GM12801 (cell line): ENCODE results near the gene NRG4.

Experiments used
- TF ChIP-seq, protein P1 (sequence below): IDR thresholded peaks from one replicate; pipeline ENCODE4 v1.5.1; 2011; ENCODE audit warnings: control low read depth; ENCODE audit not compliant: insufficient read length; ENCODE audit errors: extremely low read depth

Gene NRG4

DNA sequence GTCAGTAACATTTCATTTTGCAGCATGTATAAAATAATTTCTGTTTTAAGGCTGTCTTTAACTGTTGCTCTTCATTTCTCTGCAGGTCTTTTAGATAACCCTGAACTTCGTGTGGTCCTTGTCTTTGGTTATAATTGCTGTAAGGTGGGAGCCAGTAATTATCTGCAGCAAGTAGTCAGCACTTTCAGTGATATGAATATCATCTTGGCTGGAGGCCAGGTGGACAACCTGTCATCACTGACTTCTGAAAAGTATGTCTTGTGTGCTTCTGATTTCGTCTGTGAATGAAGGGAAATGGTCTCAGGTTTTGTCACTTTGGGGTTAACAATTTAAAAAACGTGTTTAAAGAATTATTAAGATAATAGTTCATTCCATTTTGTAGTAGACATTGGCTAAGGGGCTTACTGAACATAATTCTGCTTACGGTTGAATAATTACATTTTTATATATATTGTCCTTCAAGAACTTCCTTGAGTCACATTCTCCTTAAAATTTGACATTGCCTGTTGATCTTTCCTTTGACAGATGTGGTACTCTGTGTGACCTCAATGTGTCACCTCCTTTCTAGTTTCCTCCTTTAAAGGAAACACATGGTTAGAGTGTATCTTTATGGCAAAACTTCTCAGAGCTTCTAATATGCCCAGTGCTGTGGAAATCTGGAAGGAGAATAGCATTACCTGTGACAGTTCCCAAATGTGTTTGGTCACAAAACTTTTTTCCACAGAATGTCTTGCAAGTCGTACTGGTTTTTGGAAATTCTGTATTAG lies 82.2 kb downstream of the NRG4 start:
- TF ChIP-seq, protein P1, sequence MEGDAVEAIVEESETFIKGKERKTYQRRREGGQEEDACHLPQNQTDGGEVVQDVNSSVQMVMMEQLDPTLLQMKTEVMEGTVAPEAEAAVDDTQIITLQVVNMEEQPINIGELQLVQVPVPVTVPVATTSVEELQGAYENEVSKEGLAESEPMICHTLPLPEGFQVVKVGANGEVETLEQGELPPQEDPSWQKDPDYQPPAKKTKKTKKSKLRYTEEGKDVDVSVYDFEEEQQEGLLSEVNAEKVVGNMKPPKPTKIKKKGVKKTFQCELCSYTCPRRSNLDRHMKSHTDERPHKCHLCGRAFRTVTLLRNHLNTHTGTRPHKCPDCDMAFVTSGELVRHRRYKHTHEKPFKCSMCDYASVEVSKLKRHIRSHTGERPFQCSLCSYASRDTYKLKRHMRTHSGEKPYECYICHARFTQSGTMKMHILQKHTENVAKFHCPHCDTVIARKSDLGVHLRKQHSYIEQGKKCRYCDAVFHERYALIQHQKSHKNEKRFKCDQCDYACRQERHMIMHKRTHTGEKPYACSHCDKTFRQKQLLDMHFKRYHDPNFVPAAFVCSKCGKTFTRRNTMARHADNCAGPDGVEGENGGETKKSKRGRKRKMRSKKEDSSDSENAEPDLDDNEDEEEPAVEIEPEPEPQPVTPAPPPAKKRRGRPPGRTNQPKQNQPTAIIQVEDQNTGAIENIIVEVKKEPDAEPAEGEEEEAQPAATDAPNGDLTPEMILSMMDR = no peak

DNA sequence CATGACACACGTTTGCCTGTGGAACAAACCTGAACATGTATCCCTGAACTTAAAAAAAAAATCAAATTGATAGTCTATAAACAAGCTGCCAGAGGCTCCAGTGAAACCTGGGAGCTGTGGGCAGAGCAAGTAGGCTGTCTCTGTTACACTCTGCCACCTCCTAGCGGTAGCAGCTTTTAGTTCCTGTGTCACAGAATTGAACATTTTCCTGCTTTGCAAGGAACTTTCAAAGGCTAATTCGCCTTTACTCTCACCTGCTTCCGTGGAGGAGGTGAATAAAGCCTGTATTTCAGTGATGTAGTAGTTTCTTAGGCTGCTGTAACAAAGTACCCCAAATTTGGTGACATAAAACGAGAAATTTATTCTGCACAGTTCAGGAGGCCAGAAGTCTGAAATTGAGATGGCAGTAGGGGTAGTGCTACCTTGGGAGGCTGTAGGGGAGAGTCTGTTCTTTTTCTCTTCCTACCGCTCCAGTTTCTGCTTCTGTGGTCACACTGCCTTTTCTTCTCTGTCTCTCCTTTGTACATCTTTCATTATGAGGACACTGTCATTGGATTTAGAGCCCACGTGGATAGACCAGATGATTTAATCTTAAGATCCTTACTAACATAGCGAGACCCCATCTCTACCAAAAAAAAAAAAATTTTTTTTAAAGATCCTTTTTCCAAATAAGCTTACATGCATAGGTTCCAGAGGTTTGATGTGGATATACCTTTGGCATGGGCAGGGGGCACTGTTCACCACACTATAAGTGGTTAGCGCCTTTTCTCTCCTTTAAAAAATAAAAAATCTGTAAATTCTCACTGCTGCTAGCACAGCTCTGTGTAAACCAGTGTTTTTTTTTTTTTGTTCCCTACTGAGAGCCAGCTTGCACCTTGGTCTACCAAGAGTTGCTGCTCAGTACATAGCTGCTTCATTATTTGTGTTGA lies 83.3 kb downstream of the NRG4 start:
- TF ChIP-seq, protein P1 = no peak

DNA sequence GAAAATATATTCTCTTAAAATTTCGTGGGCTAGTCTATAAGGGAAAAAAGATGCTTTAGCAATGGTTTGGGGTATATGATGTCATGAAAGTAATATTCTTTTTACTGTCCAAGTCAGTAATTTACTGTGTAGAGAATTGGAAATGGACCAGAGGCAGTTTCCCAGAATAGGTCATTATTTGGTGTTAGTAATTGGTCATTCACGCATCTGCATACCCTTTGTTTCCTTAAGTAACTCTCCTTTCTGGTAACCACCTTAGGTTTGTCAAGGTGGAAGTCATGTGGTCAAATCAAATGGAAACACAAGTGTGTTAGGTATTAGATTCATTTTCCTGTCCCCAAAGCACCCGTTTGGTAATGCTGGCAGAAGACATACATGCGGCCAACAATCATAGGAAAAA lies 84.6 kb downstream of the NRG4 start:
- TF ChIP-seq, protein P1 = no peak

DNA sequence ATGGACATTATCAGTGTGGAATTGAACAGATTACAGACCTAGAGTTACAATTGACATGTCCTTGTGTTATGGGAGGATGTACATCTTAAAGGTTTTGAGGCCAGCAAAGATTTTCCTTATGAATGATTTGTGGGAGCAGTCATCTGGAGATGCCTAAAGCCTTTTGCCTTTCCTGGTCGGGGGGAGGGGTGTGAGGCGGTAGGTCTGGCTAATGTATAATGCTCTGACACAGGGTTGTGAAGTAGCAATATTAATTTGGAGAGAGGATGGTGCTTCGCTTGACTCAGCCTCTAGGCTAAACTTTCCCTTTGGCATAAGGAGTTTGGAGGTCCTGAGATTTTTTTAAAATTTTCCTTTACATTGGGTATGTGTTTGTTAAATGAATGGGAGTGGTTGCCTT lies 85.3 kb downstream of the NRG4 start:
- TF ChIP-seq, protein P1 = no peak

DNA sequence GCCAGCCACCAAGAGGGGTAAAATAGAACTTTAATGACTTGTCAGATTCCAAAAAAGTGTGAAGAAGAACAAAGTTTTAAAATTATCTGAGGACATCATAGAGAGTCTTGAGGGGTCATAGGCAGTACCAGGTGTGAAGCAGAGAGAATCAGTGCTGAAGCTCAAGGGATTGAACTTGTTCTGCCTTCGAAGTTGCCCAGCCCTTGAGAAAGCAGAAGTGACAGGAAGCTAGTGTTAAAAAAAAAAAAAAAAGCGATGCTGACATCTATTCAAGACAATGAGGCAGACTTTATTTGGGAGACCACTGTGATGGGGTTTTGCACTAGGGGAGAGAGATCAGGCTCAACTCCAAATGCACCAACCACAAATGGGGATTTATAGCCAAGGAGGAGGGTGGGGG lies 86.8 kb downstream of the NRG4 start:
- TF ChIP-seq, protein P1 = no peak

DNA sequence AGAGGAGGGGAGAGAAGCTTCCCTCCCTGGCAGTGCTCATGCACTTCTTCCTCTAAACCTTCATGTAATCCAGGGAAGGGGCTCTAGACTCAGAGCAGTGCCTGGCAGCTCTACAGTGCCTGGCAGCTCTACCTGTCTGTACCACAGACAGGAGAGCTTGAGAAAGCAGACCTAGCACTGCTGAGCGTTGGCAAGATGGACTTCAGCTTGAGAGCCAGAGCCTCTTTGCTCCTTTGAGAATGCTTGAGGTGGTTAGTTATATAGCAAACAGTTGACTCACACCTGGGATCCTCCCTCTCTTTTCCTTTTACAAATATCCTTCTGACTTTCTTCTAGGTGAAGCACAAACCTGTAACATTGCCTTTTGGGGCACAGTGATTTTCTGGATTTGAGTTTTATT lies 87.6 kb downstream of the NRG4 start:
- TF ChIP-seq, protein P1 = no peak

DNA sequence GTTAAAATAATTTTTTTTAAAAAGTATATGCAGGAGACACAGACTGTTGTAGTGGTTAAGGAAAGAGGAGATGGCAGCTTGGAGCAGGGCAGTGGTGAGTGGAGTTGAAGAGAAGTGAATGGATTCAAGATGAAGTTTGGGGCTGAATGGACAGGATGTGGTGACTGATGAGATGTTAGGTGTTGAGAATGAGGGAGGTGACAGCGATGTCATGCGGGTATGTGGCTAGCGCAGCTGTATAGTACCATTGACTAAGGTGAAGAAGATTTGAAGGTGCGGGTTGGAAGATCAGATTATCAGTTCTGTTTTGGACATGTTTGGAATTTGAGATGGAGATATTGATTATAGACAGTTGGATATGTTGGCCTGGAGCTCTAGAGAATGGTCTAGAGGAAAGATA lies 88.5 kb downstream of the NRG4 start:
- TF ChIP-seq, protein P1 = no peak
